Adrenal gland (tissue), 5 donors: ENCODE data around the gene FAM110C.
A peak's percentile ranks its signal among the peaks of the same experiment; 100 is the strongest.

Source experiments
- CTCF ChIP-seq, 6 experiments: fragments of 450-650 bp in 4 of 6; fragments of 200-600 bp in 2 of 6; sonication (generic) in 1 of 6; IDR thresholded peaks; 1 replicate in 5 of 6; 2 replicates in 1 of 6; pipeline versions ENCODE4 v1.5.1 to v1.8.0; 2016 to 2021; ENCODE audit warnings: antibody characterized with exemption in 6 of 6, mild to moderate bottlenecking in 2 of 6, moderate library complexity in 1 of 6
- POLR2A ChIP-seq, 2 donors: fragments of 450-650 bp; IDR thresholded peaks; one replicate each; pipeline ENCODE4 v1.6.1; 2017; ENCODE audit warnings: antibody characterized with exemption in 2 of 2, mild to moderate bottlenecking in 2 of 2, moderate library complexity in 1 of 2
- donor health status: DM: no; HTN: no; CAD: no.

GRCh38 chr2:46131-46470 lies 204 bp downstream of the FAM110C start:
- TF ChIP-seq CTCF (IDR thresholded peaks at IDR 0.05) (peak in 1 of 6 experiments; percentile 5), POLR2A (IDR thresholded peaks at IDR 0.05) (peak in 1 of 2 donors; percentile 37)
